Stimulated activated CD8-positive, alpha-beta memory T cell treated with anti-CD3 and anti-CD28 coated beads, Interleukin-7, amount 100 ng/mL, for 48 hours (primary cell): ENCODE results near the gene SLC17A8.
"Not testable (repeated sequence)": the region's sequence is repeated elsewhere in the genome, so short reads cannot be mapped to it uniquely, and the experiment has no call there.

Experiments used
- DNase-seq, 2 donors: peaks; one replicate each; pipeline ENCODE4 v3.0.0-alpha.2; 2020; ENCODE audit warnings: low read depth in 1 of 2; ENCODE audit errors: extremely low read depth in 1 of 2

The SLC17A8 gene

GRCh38 chr12:100356644-100357223, at the start of gene SLC17A8:
Gene SLC17A8, plus strand, starts transcription at chr12:100357074. Its CDS starts 318 bp downstream, at chr12:100357392.
- DNase-seq, result no peak

- DNase-seq, result not testable (repeated sequence)
These were observed 48.7 kb upstream of the SLC17A8 start for GRCh38 chr12:100308138-100308537.

- DNase-seq, result no peak
These were observed 45.6 kb upstream of the SLC17A8 start for GRCh38 chr12:100311317-100311716.

GRCh38 chr12:100317371-100317770, 39.5 kb upstream of the SLC17A8 start:
- no peak for DNase-seq

- DNase-seq, result no peak
These were observed 32.4 kb upstream of the SLC17A8 start for GRCh38 chr12:100324498-100324897.

GRCh38 chr12:100326208-100326607, 30.7 kb upstream of the SLC17A8 start:
- DNase-seq, result no peak

- no peak for DNase-seq
These were observed 27.1 kb upstream of the SLC17A8 start for GRCh38 chr12:100329800-100330199.

- no peak for DNase-seq
These were observed 25.0 kb upstream of the SLC17A8 start for GRCh38 chr12:100331871-100332270.

- DNase-seq, result no peak
These were observed 24.0 kb upstream of the SLC17A8 start for GRCh38 chr12:100332852-100333251.

GRCh38 chr12:100337299-100337698, 19.6 kb upstream of the SLC17A8 start:
- DNase-seq, result no peak

- DNase-seq, result no peak
These were observed 19.1 kb upstream of the SLC17A8 start for GRCh38 chr12:100337727-100338126.

GRCh38 chr12:100339071-100339470, 17.8 kb upstream of the SLC17A8 start:
- no peak for DNase-seq

- not testable (repeated sequence) for DNase-seq
These were observed 14.0 kb upstream of the SLC17A8 start for GRCh38 chr12:100342897-100343296.

GRCh38 chr12:100344351-100344750, 12.5 kb upstream of the SLC17A8 start:
- DNase-seq, result not testable (repeated sequence)

GRCh38 chr12:100345020-100345767, 11.7 kb upstream of the SLC17A8 start:
- no peak for DNase-seq

GRCh38 chr12:100346660-100347059, 10.2 kb upstream of the SLC17A8 start:
- DNase-seq, result no peak

GRCh38 chr12:100348657-100349454, 8.0 kb upstream of the SLC17A8 start:
- DNase-seq, result no peak

- DNase-seq, result no peak
These were observed 2.4 kb downstream of the SLC17A8 start for GRCh38 chr12:100359248-100359647.

GRCh38 chr12:100359822-100360221, 2.9 kb downstream of the SLC17A8 start:
- no peak for DNase-seq

GRCh38 chr12:100360450-100360849, 3.6 kb downstream of the SLC17A8 start:
- DNase-seq, result no peak

- DNase-seq, result no peak
These were observed 7.5 kb downstream of the SLC17A8 start for GRCh38 chr12:100364324-100364723.

- no peak for DNase-seq
These were observed 8.5 kb downstream of the SLC17A8 start for GRCh38 chr12:100365411-100365810.
